ENCODE data around the gene OR2T10. TPM values are rescaled to one million over a fixed set of nuclear protein-coding genes. Genes with fewer than 3 reads are reported as not detected.
A peak's percentile ranks its signal among the peaks of the same experiment; 100 is the strongest.

The OR2T10 gene
- polyA plus RNA-seq, 1 experiment = not detected

- peak; percentile 55 for TF ChIP-seq CTCF (IDR thresholded peaks at IDR 0.05; ENCODE audit: insufficient read depth, low read depth, low read length)
- ChIA-PET POLR2A (no interaction called here), CTCF (interaction anchor here (0.6 to 6.3 kb wide), 4 partner anchors 8 to 1117 kb away, joined by 3 to 39 read pairs (median 4); no protein-coding TSS in a partner anchor)
- Histone ChIP-seq H3K36me3 (ENCODE audit: control insufficient read depth, insufficient read depth, low read length) (no peaks in the 10 kb centered on the region), H3K4me3 (ENCODE audit: low read depth, low read length) (no peak overlapping the region), H3K27me3 (ENCODE audit: control insufficient read depth, insufficient read depth, low read length) (no peaks in the 10 kb centered on the region)
- DNase-seq (ENCODE audit: low read depth) = no peak
These were observed 25.1 kb upstream of the OR2T10 start for GRCh38 chr1:248622570-248623001.

GRCh38 chr1:248621770-248622169 lies 24.3 kb upstream of the OR2T10 start:
- ChIA-PET POLR2A (no interaction called here), CTCF (interaction anchor here (6.3 kb wide), 1 partner anchor 184 kb away, joined by 39 read pairs; no protein-coding TSS in a partner anchor)
- Histone ChIP-seq H3K4me3 (ENCODE audit: low read depth, low read length) (no peak overlapping the region), H3K27me3 (ENCODE audit: control insufficient read depth, insufficient read depth, low read length) (no peaks in the 10 kb centered on the region), H3K36me3 (ENCODE audit: control insufficient read depth, insufficient read depth, low read length) (no peaks in the 10 kb centered on the region)
- DNase-seq (ENCODE audit: low read depth) = no peak
- no peak for TF ChIP-seq CTCF (IDR thresholded peaks at IDR 0.05; ENCODE audit: insufficient read depth, low read depth, low read length)

GRCh38 chr1:248618878-248619277 lies 21.4 kb upstream of the OR2T10 start:
- TF ChIP-seq CTCF (IDR thresholded peaks at IDR 0.05; ENCODE audit: insufficient read depth, low read depth, low read length) = peak; percentile 73
- CTCF ChIA-PET = interaction anchor here (1.1 to 6.3 kb wide), 3 partner anchors 9 to 308 kb away, joined by 4 to 39 read pairs (median 4); no protein-coding TSS in a partner anchor
- POLR2A ChIA-PET = no interaction called here
- DNase-seq (ENCODE audit: low read depth) = no peak
- Histone ChIP-seq H3K4me3 (ENCODE audit: low read depth, low read length) (no peak overlapping the region), H3K36me3 (ENCODE audit: control insufficient read depth, insufficient read depth, low read length) (no peaks in the 10 kb centered on the region), H3K27me3 (ENCODE audit: control insufficient read depth, insufficient read depth, low read length) (no peaks in the 10 kb centered on the region)

- Histone ChIP-seq H3K36me3 (ENCODE audit: control insufficient read depth, insufficient read depth, low read length) (no peaks in the 10 kb centered on the region), H3K27me3 (ENCODE audit: control insufficient read depth, insufficient read depth, low read length) (no peaks in the 10 kb centered on the region), H3K4me3 (ENCODE audit: low read depth, low read length) (no peak overlapping the region)
- ChIA-PET POLR2A (no interaction called here), CTCF (interaction anchor here (6.3 kb wide), 1 partner anchor 188 kb away, joined by 39 read pairs; no protein-coding TSS in a partner anchor)
- no peak for TF ChIP-seq CTCF (IDR thresholded peaks at IDR 0.05; ENCODE audit: insufficient read depth, low read depth, low read length)
- no peak for DNase-seq (ENCODE audit: low read depth)
These were observed 20.6 kb upstream of the OR2T10 start for GRCh38 chr1:248618119-248618518.

GRCh38 chr1:248613742-248614141 lies 16.2 kb upstream of the OR2T10 start:
- Histone ChIP-seq H3K27me3 (ENCODE audit: control insufficient read depth, insufficient read depth, low read length) (no peaks in the 10 kb centered on the region), H3K4me3 (ENCODE audit: low read depth, low read length) (no peak overlapping the region), H3K36me3 (ENCODE audit: control insufficient read depth, insufficient read depth, low read length) (no peaks in the 10 kb centered on the region)
- ChIA-PET CTCF (interaction anchor here (1.1 kb wide), 1 partner anchor 9 kb away, joined by 3 read pairs; no protein-coding TSS in a partner anchor), POLR2A (no interaction called here)
- no peak for DNase-seq (ENCODE audit: low read depth)
- no peak for TF ChIP-seq CTCF (IDR thresholded peaks at IDR 0.05; ENCODE audit: insufficient read depth, low read depth, low read length)
